Upper lobe of left lung (tissue), 4 donors: Measurements from ENCODE around the gene CACNA1F.

Experiments
- CTCF ChIP-seq, 6 experiments: fragments of 450-650 bp in 4 of 6; fragments of 200-600 bp in 2 of 6; sonication (generic) in 2 of 6; IDR thresholded peaks; one replicate each; pipeline ENCODE4 v1.5.1; 2016 to 2019; ENCODE audit warnings: antibody characterized with exemption in 6 of 6
- EP300 ChIP-seq, 4 donors: sonication (generic); formaldehyde crosslinking; IDR thresholded peaks; one replicate each; pipeline ENCODE4 v1.5.1; 2017; ENCODE audit warnings: antibody characterized with exemption in 4 of 4, control low read depth in 2 of 4
- POLR2A ChIP-seq, 4 donors: fragments of 450-650 bp; IDR thresholded peaks; one replicate each; pipeline ENCODE4 v1.5.1; 2016 to 2017; ENCODE audit warnings: antibody characterized with exemption in 4 of 4, mild to moderate bottlenecking in 2 of 4
- POLR2AphosphoS5 ChIP-seq, 2 donors: sonication (generic); formaldehyde crosslinking; IDR thresholded peaks; one replicate each; pipeline ENCODE4 v1.5.1; 2017; ENCODE audit warnings: antibody characterized with exemption in 2 of 2

- TF ChIP-seq POLR2AphosphoS5 (IDR thresholded peaks at IDR 0.05) = no peak
- TF ChIP-seq CTCF (IDR thresholded peaks at IDR 0.05) = no peak
- TF ChIP-seq POLR2A (IDR thresholded peaks at IDR 0.05) = no peak
- no peak for TF ChIP-seq EP300 (IDR thresholded peaks at IDR 0.05)
Observed at GRCh38 chrX:49155243-49155899, 77.8 kb downstream of the CACNA1F start.
